ENCODE data around the gene NAA35. TPM values are rescaled to one million over a fixed set of nuclear protein-coding genes. Genes with fewer than 3 reads are reported as not detected.
"Not testable (repeated sequence)": the region's sequence is repeated elsewhere in the genome, so short reads cannot be mapped to it uniquely, and the experiment has no call there.

NAA35 gene
- 24.2 and 24.8 TPM in 2 replicates for total RNA-seq

DNA sequence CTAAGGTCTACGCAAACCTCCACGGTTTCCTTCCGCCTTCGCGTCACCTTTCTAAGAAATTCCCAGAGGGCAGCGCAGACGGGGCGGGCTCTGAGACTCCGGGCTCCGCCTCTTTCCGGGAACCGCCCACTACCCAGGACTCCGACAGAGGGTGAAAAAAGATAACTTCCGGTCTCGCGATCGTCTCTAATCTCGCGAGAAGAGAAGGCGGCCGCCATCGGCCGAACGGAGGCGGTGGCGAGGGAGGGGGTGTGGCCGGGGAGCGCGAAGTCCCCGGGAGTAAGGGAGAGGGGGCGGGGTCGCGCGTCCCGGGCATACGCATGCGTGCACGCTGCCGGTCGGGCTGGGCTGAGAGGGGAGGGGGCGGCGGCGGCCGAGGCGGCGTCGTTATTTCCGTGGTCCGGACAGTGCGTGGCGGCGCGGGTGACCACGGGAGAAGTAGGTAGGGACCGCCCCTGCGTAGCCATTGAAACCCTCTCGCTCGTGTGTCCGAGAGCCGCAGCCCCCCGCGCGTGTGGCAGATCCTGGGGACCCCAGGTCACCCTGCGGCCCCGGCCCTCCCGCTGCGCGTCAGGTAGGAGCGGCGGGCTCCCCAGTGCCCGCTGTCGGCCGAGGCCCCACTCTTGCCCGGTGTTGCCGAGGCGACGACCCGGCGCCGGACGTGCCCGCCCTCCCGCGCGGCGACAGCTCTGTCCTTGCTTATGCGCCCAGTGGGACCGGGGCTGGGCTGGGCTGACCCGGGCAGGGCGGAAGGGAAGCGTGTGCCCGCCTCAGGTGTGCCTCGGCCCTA is at the start of gene NAA35:
Gene NAA35, plus strand, starts transcription at position 315 of the 790 bp plus-strand sequence. CDS start 1,014 bp downstream, outside the sequence.
- intact Hi-C loops (cut with micrococcal nuclease): loop anchor here (1.0 to 10.0 kb wide), 10 partner anchors 27 to 1961 kb away; partner anchors contain the start of genes AGTPBP1, GAS1, HNRNPK and ISCA1

DNA sequence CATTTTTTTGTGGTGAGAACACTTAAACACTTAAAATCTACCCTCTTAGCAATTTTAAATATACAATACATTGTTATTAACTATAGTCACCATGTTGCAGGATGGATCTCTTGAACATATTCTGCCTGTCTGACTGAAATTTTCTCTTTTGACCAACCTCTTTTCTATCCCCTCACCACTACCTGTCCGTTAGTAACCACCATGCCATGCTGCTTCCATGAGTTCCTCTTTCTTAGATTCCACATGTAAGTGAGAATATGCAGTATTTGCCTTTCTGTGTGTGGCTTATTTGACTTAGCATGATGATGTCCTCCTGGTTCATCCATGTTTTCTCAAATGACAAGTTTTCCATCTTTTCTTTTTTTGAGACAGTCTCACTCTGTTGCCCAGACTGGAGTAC is 48.5 kb upstream of the NAA35 start:
- intact Hi-C loops (cut with micrococcal nuclease): no loop called here

DNA sequence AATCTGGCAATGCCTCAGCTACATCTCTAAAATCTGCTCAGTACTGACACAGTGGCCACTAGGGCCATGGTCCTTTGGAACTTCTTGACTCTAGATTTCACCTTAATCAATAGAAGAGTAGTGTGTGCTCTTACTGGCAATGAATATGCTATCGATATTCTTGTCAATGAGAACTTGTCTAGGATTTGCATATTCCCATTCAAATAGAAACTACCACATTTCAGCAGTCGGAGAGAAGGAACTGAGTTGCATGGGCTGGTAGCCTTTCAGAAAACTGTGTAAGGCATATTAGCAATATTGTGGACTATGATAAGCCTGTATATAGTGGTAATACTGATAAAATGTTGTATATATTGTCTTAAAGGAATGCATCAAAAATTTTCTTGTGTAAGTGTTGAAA is 45.3 kb upstream of the NAA35 start:
- intact Hi-C loops (cut with micrococcal nuclease): no loop called here

DNA sequence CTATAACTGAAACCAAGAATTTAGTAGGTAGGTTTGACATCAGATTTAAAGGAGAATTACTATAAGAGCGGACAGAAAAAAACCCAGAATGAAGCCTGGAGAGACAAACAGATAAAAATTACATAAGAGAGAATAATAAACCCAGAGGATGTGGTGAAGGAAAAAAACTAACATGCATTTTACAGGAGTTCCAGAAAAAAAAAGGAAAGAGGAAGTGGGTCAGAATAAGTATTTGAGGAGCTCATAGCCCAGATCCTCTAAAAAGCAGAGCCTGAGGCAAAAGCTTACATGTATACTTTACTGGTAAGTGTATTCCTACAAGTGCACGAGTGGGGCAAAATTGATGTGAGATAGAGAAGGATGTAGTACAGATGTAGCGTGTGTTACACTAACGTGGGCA is 43.1 kb upstream of the NAA35 start:
- intact Hi-C loops (cut with micrococcal nuclease): no loop called here

DNA sequence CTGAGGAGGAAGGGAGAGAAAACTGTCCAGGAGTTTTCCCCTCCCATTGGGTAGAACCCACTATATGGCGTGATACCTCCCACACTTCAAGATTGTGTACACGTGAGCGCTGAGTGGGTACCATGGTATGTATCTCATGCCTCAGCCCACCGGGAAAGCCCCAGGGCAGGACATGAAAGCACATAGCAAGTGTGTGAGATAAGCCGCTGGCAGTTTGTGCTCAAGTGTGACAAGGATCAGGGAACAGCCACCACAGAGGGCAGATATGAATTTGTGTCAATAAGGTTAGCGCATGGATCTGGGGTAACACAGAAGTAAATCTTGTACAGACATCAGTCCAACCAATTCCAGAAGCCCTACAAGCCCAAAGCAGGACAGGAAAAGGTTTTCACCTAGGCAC is 42.6 kb upstream of the NAA35 start:
- intact Hi-C loops (cut with micrococcal nuclease): no loop called here

DNA sequence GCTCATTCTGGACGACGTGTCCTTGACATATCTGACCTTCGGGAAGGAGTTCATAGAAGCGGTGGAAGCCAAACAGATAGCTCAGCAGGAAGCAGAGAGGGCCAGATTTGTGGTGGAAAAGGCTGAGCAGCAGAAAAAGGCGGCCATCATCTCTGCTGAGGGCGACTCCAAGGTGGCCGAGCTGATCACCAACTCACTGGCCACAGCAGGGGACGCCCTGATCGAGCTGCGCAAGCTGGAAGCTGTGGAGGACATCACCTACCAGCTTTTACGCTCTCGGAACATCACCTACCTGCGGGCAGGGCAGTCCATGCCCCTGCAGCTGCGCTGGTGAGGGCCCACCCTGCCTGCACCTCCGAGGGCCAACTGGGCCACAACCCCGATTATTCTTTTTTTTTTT is 41.6 kb upstream of the NAA35 start:
- intact Hi-C loops (cut with micrococcal nuclease): no loop called here

DNA sequence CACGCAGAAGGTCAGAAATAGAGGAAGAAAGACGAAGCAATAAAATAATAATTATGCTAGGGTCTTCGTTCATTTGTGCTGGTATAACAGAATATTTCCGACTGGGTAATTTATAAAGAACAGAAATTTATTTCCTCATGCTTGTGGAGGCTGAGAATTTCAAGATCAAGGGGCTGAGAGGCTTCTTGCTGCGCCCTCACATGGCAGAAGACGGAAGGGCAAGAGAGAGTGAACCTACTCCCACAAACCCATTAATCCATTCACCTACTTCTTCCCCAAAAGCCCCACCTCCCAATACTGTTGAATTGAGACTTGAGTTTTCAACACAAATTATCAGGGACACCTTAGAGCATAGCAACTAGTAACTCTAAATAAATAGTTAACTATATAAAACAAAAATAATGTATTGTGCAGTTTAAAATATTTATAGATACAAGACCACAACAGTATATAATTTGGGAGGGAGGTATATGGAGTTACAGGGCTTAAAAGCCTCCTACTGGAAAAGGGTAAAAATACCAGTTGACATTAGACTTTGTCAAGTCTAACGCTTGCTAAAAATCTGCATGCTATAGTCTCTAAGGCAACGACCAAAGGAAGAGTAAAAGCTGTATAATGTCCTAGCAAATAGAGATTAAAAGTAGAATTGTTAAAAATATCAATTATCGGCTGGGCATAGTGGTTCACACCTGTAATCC is 40.3 kb upstream of the NAA35 start:
- intact Hi-C loops (cut with micrococcal nuclease): loop anchor here (1.0 kb wide), 1 partner anchor 81 kb away; no protein-coding TSS in a partner anchor

DNA sequence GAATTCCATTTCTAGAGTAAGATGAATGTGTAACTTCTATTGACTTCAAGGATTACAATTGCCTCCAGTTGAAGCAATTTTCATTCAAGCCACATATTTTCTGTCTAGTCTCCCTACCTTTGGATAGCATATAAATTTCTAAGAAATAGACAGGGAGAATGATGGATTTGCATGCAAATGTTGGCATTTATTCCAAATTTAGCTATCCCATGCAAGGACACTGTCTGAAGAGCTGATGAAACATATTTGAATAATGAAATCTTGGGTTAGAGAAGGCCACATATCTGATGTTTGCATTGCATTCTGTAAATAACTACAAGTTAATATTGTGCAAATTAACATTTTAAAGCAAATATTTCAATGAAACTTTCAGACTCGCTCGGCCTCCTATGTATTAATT is 36.0 kb upstream of the NAA35 start:
- intact Hi-C loops (cut with micrococcal nuclease): no loop called here

DNA sequence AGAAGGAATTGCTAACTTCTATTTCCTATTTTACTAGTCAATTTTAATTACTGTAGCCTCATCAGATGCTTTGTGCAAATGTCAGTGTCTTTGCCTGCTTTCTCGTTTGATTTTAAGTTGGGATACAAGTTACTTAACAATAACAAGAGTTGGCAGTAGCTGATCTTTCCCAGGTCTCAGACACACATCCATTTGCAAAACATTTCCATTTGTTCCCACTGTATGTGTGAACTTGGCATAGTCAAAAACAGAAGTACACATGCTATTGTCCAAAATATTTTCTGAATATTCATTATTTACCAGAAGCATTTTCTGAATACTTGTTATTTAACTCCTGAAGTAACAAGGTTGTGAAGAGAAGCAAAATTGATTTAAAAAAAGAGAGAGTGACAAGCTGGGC is 35.0 kb upstream of the NAA35 start:
- intact Hi-C loops (cut with micrococcal nuclease): no loop called here

DNA sequence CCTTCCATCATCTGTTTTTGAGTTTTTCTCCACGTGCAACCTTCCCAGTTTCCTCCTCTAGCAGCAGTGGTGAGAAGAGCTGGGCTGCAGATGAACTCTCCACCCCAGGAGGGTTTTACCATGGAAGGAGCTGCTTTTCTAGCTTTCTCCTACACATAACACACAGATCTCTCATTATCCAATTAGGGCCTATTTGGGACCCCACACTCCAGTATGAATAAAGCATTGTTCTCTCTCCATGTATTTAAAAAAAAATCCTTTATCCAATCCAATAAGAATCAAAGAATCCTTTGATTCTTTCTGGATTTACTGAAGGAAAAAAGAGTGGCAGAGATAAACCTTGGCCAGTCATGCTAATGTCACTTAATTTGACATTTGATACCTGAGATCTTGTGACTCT is 31.6 kb upstream of the NAA35 start:
- intact Hi-C loops (cut with micrococcal nuclease): no loop called here

DNA sequence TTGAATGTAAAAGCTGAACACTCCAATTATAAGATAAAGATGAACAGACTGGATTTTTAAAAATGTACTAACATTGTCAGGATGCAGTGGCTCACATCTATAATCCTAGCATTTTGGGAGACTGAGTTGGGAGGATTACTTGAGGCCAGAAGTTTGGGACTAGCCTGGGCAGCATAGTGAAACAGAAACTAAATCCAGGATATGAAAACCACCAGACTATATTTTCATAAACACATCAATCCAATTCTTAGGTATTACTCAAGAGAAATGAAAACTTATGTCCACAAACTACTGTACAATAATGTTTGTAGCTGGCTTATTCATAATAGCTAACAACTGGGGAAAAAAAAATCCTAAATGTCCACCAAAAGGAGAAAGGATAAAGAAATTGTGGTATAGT is 26.8 kb upstream of the NAA35 start:
- intact Hi-C loops (cut with micrococcal nuclease): loop anchor here (1.0 to 5.0 kb wide), 2 partner anchors 26 to 1648 kb away; no protein-coding TSS in a partner anchor

DNA sequence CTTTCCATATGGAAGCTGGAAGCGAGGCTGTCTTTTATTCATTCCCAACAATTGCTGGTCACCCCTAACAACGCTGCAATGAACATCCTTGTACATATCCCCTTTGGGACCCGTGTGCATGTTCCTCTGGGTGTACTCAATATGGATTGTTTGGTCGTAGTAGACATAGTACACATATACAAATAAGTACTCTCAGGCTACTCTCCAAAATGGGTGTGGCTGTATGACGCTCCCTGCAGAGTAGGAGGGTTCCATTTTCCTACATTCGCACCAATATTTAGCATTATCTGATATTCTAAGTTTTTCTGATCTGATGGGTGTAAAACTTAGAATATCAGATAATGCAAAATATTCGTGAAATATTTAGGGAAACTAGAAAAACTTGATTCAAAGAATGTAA is 23.2 kb upstream of the NAA35 start:
- intact Hi-C loops (cut with micrococcal nuclease): no loop called here

DNA sequence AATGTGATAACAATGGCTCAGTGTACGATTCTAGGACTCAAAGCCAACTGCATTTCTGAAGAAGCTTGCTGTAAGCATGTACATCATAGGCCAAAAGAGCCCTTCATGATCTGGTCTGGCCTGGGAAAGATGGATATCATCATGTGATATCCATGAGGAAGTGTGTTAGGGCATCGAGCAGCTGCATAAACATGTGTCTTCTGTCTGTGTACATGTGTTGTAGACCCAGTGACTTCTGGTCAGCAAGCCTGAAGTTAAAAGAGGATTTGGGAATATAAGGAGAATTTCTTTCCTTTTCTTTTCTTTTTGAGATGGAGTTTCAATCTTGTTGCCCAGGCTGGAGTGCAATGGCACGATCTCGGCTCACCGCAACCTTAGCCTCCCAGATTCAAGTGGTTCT is 15.5 kb upstream of the NAA35 start:
- intact Hi-C loops (cut with micrococcal nuclease): no loop called here

DNA sequence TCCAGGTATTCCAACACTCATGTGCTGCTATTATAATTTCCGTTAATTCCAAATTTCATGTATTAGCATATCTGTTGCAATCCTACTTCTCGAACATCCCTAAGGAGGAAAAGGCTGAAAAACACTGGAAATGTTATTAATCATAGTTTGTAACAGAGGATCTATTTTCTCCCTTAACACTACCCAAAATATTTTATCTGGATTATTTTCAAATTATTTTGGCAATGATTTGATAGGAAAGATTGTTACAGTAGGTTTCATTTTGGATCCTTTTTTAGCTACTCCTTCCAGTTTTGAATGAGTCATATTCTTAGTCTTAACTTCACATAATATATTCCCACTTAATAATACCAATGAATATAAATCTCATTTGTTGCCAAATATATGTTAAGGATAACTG is 13.9 kb upstream of the NAA35 start:
- intact Hi-C loops (cut with micrococcal nuclease): no loop called here

DNA sequence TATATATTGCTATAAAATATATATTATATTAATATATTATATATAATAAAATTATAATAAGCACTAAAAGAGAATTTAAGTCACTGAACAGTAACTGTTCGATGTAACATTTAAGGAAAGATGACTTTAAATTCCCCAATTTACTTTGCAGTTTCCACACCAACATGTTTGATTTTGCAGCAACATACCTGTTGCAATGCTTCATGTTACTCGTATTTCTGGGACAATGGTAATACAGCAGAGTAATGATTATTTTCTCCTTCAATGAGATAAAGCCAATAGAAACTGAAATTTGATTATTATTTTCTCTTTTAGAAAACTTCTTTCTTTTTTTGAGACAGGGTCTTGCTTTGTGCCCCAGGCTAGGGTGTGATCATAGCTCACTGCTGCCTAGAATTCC is 9.5 kb upstream of the NAA35 start:
- intact Hi-C loops (cut with micrococcal nuclease): no loop called here

DNA sequence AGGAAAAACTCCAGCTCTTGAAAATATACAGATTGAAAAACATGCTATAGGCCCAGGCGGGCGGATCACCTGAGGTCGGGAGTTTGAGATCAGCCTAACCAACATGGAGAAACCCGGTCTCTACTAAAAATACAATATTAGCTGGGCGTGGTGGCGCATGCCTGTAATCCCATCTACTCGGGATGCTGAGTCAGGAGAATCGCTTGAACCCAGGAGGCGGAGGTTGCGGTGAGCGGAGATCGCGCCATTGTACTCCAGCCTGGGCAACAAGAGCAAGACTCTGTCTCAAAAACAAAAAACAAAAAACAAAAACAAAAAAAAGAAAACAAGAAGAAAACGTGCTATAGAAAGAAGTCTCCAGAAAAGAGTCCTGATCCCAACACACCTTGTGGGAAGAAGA is 5.0 kb upstream of the NAA35 start:
- intact Hi-C loops (cut with micrococcal nuclease): not testable (repeated sequence)

DNA sequence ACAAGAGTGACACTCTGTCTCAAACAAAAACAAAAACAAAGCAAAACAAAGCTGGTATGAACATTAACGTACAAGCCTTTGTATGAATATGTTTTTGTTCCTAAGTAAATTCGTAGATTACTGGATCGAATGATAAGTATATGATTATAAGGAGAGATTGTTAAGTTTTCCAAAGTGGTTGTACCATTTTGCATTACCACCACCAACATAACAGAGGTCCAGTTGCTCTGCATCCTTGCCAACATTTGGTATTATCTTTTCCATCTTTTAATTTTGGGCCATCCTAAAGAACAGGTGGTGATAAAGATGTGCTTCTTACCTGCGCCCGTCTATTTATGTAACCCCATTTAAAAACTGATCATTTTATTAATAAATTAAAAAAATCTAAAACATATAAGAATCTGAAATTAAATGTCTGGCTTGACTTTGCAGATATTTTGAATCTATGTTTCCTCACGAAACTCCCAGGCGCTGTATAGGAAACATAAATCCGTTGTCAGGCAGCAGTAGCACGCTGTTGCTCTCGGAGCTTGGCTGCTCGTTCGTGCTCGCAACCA is 593 bp upstream of the NAA35 start:
- intact Hi-C loops (cut with micrococcal nuclease): loop anchor here (1.0 to 10.0 kb wide), 9 partner anchors 26 to 1960 kb away; partner anchors contain the start of genes AGTPBP1, GAS1, HNRNPK and RMI1

DNA sequence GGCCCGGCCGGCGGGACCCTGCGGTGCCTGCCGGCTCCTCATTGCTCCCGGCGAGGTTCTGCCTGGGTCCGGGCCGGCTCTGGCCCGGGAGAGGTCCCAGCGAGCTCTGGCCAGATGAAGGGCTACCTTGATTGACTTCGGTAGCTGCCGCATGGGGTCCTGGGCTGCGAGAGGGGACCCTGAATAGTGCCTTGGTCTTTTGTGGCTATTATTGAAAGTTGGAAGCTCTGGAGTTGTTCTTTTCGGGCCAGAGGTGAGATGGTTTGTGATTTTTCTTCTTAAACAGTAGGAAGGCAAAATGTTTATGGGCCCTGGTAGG is 635 bp downstream of the NAA35 start:
- intact Hi-C loops (cut with micrococcal nuclease): loop anchor here (1.0 to 10.0 kb wide), 5 partner anchors 165 to 1647 kb away; partner anchors contain the start of genes GAS1 and ISCA1

DNA sequence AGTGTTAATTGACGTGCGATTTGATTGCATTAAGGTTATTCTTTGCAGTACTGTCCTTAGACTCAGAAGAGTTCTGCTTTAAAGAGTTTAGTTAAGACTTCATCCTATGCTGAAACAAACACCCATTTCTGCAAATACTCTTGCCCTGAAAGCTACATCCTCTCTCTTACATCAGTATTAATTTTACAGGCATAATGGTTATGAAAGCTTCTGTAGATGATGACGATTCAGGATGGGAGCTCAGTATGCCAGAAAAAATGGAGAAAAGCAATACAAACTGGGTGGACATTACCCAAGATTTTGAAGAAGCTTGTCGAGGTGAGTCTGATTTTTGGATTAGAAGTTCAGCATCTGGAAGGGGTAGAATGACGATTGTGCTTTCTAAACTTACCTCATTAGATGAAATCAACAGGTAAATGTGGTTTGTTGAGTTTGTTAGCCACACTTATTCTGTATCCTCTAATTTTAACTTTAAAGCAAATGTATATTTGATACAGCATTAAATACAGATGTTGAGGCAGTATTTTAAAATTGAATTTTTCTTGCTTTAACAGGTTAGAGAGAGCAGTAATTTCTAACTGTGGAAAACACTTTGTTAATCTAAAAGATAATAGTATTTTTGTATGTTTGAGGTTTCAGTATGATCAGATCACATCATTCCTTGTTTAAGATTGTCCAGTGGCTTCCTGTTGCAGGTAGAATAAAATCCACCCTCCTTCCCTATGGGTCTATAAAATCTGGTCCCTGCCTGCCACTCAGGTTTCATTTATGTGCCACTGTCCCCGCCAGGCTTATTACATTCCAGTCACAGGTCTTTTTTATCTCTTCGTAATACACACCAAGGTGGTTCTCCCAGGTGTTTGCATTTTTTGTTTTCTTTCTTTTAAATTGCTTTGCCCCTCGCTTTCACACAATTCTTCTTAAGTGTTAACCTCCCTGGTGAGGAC is 1.3 kb downstream of the NAA35 start:
- intact Hi-C loops (cut with micrococcal nuclease): loop anchor here (1.0 to 10.0 kb wide), 7 partner anchors 23 to 1647 kb away; partner anchors contain the start of genes GAS1 and ISCA1

DNA sequence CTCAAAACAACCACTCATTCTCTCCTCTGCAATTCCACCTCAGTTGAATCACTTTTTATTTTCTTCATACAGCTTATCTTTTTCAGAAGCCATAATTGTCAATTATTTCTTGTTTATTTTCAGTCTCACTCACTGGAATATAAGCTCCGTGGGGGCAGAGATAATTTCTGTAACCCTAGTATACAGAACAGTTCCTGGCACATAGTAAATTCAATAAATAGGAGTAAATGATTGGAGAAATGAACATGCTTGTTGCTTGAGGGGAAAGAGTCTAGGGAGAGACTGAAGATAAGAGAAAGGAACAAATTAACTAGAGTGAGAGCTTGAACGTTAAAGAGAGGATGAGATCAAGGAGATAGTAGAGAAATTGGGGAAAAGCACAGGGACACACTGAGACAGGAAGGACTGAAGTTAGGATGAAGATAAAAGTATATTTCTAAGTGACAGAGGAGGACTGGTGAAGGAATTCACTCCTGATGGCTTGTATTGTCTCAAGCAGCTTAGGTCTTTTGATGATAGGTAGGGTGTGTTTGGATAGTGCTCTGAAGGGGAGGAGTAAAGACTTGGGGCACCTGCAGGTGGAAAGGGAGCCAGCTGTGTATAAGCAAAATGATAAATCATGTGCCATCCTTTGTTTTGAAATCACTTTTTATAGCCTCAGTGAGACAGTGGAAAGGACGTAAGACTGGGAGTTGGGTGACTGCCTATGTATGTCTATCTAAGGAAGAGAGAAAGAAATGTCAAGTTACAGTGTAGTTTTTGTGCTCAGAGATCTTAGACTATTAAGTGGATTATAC is 2.2 kb downstream of the NAA35 start:
- intact Hi-C loops (cut with micrococcal nuclease): loop anchor here (2.0 to 10.0 kb wide), 4 partner anchors 22 to 1648 kb away; no protein-coding TSS in a partner anchor

All from T-helper 1 cell treated with Interleukin-12 subunit alpha and Interleukin-12 subunit beta and Interleukin-4 antibody, amounts not matched to agents 30 ng/mL and 1 ng/mL, for 36 hours (primary cell).